ENCODE results near the gene MXI1.

- TF ChIP-seq FOXM1 (IDR thresholded peaks at IDR 0.05; ENCODE audit: borderline replicate concordance) (no peak), CTBP1 (IDR thresholded peaks at IDR 0.05; ENCODE audit: borderline replicate concordance) (no peak), FOXA1 (IDR thresholded peaks at IDR 0.05) (no peak)
These were observed 18.0 kb downstream of the MXI1 start for GRCh38 chr10:110225441-110225755.
